ENCODE measurements around the gene LRRTM4. TPM values are rescaled to one million over a fixed set of nuclear protein-coding genes. Genes with fewer than 3 reads are reported as not detected.
A peak's percentile ranks its signal among the peaks of the same experiment; 100 is the strongest.

Gene LRRTM4
- total and polyA plus RNA-seq, 2 of the 13 experiments (the other 11 are each of a cell fraction or from before 2014, with no cell fraction given): 1.2 TPM

- TF ChIP-seq FOSL2 (CRISPR knock-in tag; IDR thresholded peaks at IDR 0.05) (peak; percentile 88), ZHX1 (CRISPR knock-in tag; IDR thresholded peaks at IDR 0.05; ENCODE audit: low read depth) (no peak), ATF4 (CRISPR knock-in tag; IDR thresholded peaks at IDR 0.05) (no peak), MXI1 (IDR thresholded peaks at IDR 0.05; ENCODE audit: borderline replicate concordance, low read depth, low read length) (no peak), FUBP1 (CRISPR knock-in tag; IDR thresholded peaks at IDR 0.05; ENCODE audit: borderline replicate concordance) (no peak), ZHX2 (IDR thresholded peaks at IDR 0.05; ENCODE audit: low read depth) (no peak), ZHX2 (CRISPR knock-in tag; IDR thresholded peaks at IDR 0.05; ENCODE audit: borderline replicate concordance) (no peak), NR2F6 (IDR thresholded peaks at IDR 0.05) (no peak), NR2F6 (CRISPR knock-in tag; IDR thresholded peaks at IDR 0.05) (no peak), NFKBIZ (CRISPR knock-in tag; IDR thresholded peaks at IDR 0.05) (no peak), ZNF558 (CRISPR knock-in tag; IDR thresholded peaks at IDR 0.05; ENCODE audit: borderline replicate concordance) (no peak), IRF9 (CRISPR knock-in tag; IDR thresholded peaks at IDR 0.05; ENCODE audit: borderline replicate concordance) (no peak), GABPB1 (CRISPR knock-in tag; IDR thresholded peaks at IDR 0.05) (no peak), PRDM4 (CRISPR knock-in tag; IDR thresholded peaks at IDR 0.05; ENCODE audit: borderline replicate concordance) (no peak), IRX3 (CRISPR knock-in tag; IDR thresholded peaks at IDR 0.05; ENCODE audit: borderline replicate concordance, low read depth) (no peak)
Observed at GRCh38 chr2:77161009-77161408, 361.2 kb downstream of the LRRTM4 start (continued).
